C1 segment of cervical spinal cord (tissue), 14 donors: ENCODE measurements around the gene SLC11A1.
A peak's percentile ranks its signal among the peaks of the same experiment; 100 is the strongest.

Source experiments
- DNase-seq, 14 donors: peaks; one replicate each; lab custom pipeline; 2025; lab: John Stamatoyannopoulos, UW

SLC11A1 gene

GRCh38 chr2:218366621-218367414 lies 15.3 kb upstream of the SLC11A1 start:
- no peak for DNase-seq

DNA sequence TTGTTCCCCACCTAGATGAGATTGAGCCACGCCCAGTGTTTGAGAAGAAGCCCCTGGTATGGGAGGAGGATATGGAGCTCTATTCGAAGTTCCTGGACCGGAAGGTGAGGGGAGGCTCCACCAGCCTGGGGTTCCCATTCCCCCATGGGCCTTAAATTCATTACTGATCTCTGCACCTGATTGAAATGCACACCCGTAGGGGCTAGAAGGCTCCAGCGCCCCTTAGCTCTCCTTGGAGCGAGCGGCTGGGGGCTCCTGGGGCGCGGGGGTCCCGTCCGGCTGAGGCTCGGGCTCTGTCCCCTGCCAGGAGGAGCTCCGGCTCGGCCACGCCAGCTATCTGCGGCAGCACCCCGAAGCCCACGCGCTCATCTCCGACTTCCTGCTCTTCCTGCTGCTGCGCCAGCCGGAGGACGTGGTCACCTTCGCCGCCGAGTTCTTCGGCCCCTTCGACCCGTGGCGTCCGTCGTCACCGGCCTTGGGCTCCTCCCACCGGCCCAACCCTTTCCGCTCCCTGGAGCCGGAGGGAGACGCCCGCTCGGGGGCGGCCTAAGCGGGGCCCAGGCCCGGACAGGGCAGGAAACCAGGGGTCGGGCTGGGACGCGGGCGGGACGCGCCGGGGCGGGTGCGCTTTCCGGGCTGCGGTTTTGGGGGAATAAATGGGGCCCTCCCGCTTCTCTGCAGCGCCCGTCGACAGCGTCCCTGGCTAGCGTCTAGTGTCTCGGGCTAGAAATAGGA lies 14.5 kb upstream of the SLC11A1 start:
- DNase-seq: peak in 11 of 14 donors; percentile 13 to 81 (median 55)

- DNase-seq: no peak
These were observed 13.9 kb upstream of the SLC11A1 start for GRCh38 chr2:218368150-218368528.

- DNase-seq: no peak
These were observed 13.4 kb upstream of the SLC11A1 start for GRCh38 chr2:218368621-218369153.

DNA sequence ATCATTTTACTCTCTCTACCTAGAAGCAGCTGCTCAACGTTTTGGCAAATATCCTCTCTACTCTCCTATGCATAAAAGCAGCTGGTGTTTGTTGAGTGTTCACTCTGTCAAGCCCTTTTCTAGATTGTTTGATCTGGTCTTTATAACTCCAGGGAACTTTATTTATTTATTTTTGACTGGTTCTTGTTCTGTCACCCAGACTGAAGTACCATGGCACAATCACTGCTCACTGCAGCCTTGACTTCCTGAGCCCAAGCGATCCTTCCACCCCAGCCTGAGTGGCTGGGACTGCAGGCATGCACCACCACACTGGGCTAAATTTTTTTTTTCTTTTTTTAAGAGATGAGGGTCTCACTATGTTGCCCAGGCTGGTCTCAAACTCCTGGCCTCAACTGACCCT lies 12.7 kb upstream of the SLC11A1 start:
- no peak for DNase-seq

DNA sequence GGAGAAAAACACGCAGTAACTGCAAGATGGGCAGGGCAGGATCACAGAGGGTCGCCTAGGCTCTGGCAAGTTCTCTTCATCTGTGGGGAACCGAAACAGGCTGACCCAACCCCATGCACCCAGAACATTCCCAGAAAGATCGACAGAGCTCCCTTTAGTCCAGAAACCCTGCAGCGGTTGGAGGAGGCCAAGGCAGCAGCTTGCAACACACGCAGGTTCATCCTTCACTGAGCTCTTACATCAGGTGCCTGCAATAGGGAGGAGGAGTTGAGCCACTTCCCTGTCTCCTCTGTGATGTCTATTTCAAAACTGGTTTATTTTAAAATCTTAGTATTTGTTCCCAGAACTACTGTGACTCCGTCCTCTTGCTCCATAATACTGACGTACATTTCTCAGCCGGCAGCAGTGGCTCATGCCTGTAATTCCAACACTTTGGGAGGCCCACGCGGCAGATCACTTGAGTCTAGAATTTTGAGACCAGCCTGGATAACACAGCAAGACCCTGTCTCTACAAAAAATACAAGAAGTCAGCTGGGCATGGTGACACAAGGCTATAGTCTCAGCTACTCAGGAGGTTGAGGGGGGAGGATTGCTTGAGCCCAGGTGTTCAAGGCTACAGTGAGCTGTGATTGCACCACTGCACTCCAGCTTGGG lies 11.5 kb upstream of the SLC11A1 start:
- peak in 7 of 14 donors; percentile 18 to 69 (median 42) for DNase-seq

- no peak for DNase-seq
These were observed 10.1 kb upstream of the SLC11A1 start for GRCh38 chr2:218371983-218372350.

DNA sequence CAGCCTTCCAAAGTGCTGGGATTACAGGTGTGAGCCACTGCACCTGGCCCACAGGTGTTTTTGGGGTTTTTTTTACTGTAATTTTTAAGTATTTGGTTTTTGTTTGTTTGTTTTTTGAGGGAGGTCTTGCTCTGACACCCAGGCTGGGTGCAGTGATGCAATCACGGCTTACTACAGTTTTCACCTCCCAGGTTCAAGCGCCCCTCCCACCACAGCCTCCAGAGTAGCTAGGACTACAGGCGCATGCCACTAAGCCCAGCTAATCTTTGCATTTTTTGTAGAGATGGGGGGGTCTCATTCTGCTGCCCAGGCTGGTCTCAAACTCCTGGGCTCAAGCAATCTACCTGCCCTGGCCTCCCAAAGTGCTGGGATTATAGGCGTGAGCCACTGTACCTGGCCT lies 7.3 kb upstream of the SLC11A1 start:
- DNase-seq: no peak

DNA sequence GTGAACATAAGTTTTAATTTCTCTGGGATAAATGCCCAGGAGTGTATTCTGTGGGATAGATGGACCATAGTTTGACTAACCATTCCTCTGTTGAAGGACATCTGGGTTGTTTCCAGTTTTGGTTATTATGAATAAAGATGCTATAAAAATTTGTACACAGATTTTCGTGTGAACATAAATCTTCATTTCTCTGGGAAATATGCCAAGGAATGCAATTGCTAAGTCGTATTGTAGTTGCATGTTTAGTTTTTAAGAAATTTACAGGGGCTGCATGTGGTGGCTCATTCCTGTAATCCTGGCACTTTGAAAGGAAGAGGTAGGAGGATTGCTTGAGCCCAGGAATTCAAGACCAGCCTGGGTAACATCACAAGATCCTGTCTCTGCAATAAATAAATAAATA lies 6.9 kb upstream of the SLC11A1 start:
- DNase-seq: no peak

- no peak for DNase-seq
These were observed 4.0 kb upstream of the SLC11A1 start for GRCh38 chr2:218378053-218378452.

- DNase-seq: no peak
These were observed 712 bp downstream of the SLC11A1 start for GRCh38 chr2:218382785-218383184.

DNA sequence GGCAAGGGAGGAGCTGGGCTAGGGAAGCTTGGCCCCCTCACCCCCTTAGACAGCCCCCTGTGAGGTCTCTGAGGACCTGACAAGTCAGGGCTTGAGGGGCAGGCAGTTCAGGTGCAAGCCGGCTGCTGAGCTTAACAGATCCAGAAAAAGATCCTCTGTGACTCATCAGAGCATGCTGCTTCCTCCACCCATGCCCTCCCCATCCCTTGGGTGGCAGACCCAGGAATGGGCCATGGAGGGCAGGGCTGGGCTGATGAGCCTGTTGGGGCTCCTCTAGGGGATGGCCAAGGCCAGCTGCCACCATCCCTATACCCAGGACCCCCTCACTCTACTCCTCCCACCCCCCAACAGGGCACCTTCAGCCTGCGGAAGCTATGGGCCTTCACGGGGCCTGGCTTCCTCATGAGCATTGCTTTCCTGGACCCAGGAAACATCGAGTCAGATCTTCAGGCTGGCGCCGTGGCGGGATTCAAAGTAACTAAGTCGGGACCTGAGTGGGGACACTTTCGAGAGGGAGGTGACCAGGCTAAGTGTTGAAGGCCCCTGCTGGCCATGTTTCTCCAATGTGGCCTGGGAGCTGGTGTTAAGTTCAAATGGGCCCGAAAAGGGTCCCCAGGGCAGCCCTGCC lies 1.9 kb downstream of the SLC11A1 start:
- DNase-seq: no peak

DNA sequence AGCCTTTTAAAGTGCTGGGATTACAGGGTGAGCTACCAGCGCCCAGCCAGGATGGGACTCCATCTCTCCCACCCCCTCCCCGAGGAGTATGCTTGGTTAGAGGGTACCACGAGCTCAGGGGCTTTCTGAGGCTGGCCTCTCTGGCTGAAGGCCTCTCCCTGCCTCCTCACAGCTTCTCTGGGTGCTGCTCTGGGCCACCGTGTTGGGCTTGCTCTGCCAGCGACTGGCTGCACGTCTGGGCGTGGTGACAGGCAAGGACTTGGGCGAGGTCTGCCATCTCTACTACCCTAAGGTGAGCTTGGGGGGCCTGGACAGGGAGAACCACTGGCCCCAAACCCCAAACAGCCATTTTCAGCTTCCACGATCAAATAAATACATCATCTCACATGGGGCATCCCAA lies 2.9 kb downstream of the SLC11A1 start:
- no peak for DNase-seq

DNA sequence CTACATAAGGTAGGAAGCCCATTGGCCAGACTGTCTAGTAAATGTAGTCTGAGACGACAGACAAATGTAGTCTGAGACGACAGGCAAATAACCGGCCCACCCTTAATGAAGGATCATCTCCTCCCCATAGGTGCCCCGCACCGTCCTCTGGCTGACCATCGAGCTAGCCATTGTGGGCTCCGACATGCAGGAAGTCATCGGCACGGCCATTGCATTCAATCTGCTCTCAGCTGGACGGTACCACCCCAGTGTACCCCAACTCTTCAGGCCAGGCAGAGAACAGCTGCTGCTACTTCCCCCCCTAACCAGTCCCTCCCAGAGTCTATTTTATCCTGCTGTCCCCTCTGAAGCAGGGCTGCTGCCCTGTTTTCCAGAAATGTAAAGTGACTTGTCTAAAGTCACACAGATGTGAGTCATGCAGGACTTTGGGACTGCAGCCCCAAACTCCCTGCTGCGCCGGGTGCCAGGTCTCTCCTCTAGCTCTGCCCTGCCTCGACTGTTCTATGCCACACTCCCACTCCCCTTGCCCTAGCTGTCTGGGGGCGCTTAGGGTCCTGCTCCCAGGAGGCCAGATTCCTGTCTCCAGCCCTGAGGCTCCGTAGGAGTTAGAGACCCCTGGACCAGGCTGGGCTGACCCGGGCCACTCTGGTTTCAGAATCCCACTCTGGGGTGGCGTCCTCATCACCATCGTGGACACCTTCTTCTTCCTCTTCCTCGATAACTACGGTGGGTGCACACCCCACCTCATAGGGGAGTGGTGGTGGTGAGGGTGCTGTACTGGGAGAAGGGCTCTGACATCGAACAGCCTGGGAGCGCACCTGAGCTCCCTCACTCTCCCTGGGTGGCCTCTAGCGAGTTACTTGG lies 4.7 kb downstream of the SLC11A1 start:
- no peak for DNase-seq

DNA sequence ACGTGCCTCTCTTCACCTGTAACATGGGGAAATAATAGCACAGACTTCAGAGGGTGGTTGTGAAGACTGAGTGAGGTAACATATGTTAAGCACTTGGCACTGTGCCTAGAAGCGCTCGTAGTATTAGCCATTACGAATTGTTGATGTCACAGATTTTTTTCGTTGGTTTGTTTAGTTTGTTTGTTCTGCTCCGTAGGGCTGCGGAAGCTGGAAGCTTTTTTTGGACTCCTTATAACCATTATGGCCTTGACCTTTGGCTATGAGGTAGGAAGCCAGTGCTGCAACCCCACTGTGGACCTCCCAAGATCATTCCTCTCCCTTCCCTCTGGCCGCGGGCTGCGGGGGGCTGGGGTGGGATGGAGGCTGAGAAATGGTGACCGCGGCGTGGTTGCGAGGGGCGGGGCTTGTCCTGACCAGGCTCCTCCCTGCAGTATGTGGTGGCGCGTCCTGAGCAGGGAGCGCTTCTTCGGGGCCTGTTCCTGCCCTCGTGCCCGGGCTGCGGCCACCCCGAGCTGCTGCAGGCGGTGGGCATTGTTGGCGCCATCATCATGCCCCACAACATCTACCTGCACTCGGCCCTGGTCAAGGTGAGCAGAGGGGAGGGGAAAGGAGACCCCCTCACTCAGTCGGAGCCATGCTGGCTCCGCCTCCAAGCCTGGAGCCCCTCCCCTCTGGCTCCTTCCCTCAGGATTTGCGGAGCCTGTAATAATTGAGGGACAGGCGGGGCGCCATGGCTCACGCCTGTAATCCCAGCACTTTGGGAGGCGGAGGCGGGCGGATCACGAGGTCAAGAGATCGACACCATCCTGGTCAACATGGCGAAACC lies 5.5 kb downstream of the SLC11A1 start:
- DNase-seq: peak in 1 of 14 donors; percentile 48

GRCh38 chr2:218389333-218390150 lies 7.5 kb downstream of the SLC11A1 start:
- no peak for DNase-seq

DNA sequence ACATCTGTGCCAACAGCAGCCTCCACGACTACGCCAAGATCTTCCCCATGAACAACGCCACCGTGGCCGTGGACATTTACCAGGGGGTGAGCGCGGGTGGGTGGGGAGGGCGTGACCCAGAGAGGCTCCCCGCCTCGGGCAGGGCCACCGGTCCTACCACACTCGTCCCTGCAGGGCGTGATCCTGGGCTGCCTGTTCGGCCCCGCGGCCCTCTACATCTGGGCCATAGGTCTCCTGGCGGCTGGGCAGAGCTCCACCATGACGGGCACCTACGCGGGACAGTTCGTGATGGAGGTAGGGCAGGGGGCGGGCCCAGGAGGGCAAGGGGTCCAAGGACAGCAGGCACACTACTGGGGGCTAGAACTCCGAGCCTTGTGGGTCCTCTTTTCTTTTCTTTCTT lies 9.1 kb downstream of the SLC11A1 start:
- no peak for DNase-seq

- DNase-seq: no peak
These were observed 10.4 kb downstream of the SLC11A1 start for GRCh38 chr2:218392459-218392858.

DNA sequence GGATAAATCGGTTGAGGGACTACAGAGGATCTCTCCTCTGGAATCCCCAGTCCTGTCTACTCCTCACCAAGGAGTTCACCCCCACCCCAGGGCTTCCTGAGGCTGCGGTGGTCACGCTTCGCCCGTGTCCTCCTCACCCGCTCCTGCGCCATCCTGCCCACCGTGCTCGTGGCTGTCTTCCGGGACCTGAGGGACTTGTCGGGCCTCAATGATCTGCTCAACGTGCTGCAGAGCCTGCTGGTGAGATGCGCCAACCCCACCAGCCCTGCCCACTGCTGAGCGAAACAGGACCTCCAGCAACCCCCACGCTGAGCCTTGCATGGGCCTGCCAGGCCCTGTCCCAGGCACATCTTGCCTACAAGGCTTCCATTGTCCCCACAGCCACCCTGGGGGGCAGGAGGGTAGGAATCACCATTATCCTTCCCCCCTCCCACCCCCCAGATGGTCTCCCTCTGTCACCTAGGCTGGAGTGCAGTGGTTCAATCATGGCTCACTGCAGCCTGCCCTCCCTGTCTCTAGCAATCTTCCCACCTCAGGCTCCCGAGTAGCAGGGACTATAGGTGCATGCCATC lies 10.9 kb downstream of the SLC11A1 start:
- DNase-seq: no peak
